Renal pelvis (tissue), 12 donors: Measurements from ENCODE around the gene HLF. TPM values are rescaled to one million over a fixed set of nuclear protein-coding genes. Genes with fewer than 3 reads are reported as not detected.
A peak's percentile ranks its signal among the peaks of the same experiment; 100 is the strongest.

Source experiments
- DNase-seq: peaks from one replicate; pipeline ENCODE4 v3.0.0-alpha.2; 2013
- long read RNA-seq, 16 experiments: transcript quantifications; one replicate each; lab custom pipeline, GENCODE V29; 2026
- polyA plus RNA-seq, 3 donors: library from polyadenylated mRNA; unstranded; fragments of 120-200 nt; gene quantifications; one replicate each; pipeline ENCODE4 v1.2.1, GENCODE V29; 2013; ENCODE audit not compliant: insufficient read length in 3 of 3

Gene HLF, protein sequence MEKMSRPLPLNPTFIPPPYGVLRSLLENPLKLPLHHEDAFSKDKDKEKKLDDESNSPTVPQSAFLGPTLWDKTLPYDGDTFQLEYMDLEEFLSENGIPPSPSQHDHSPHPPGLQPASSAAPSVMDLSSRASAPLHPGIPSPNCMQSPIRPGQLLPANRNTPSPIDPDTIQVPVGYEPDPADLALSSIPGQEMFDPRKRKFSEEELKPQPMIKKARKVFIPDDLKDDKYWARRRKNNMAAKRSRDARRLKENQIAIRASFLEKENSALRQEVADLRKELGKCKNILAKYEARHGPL
- 1 to 10 TPM; 2.8 to 7.2 (median 3.5) TPM for polyA plus RNA-seq
- long read RNA-seq, donor 1, result 0 reads
- long read RNA-seq, donor 2, full-length matches to known transcripts, result 1 of 1 reads
- long read RNA-seq, donor 2, partial matches to known transcripts, result 0 of 1 reads
- long read RNA-seq, donor 2, other reads (novel, unspliced or antisense), result 0 of 1 reads
- long read RNA-seq, donor 3, partial matches to known transcripts, result 0 of 1 reads
- long read RNA-seq, donor 3, other reads (novel, unspliced or antisense), result 0 of 1 reads
- long read RNA-seq, donor 4, result 0 reads
- long read RNA-seq, donor 5, result 0 reads
- long read RNA-seq, donor 6, full-length matches to known transcripts, result 2 of 2 reads
- long read RNA-seq, donor 6, partial matches to known transcripts, result 0 of 2 reads
- long read RNA-seq, donor 6, other reads (novel, unspliced or antisense), result 0 of 2 reads
- long read RNA-seq, donor 7, full-length matches to known transcripts, result 1 of 1 reads
- long read RNA-seq, donor 7, partial matches to known transcripts, result 0 of 1 reads
- long read RNA-seq, donor 7, other reads (novel, unspliced or antisense), result 0 of 1 reads
- long read RNA-seq, donor 8, full-length matches to known transcripts, result 1 of 1 reads
- long read RNA-seq, donor 8, partial matches to known transcripts, result 0 of 1 reads
- long read RNA-seq, donor 8, other reads (novel, unspliced or antisense), result 0 of 1 reads
- long read RNA-seq, donor 9, result 0 reads
- long read RNA-seq, donor 10, partial matches to known transcripts, result 0 of 1 reads
- long read RNA-seq, donor 10, other reads (novel, unspliced or antisense), result 0 of 1 reads
- long read RNA-seq, donor 11, result 0 reads
- long read RNA-seq, donor 12, full-length matches to known transcripts, result 1 of 1 reads
- long read RNA-seq, donor 12, partial matches to known transcripts, result 0 of 1 reads
- long read RNA-seq, donor 12, other reads (novel, unspliced or antisense), result 0 of 1 reads
- long read RNA-seq, donor 13, result 0 reads
- long read RNA-seq, donor 14, result 0 reads
- long read RNA-seq, donor 15, result 0 reads
- long read RNA-seq, donor 16, full-length matches to known transcripts, result 1 of 1 reads
- long read RNA-seq, donor 16, partial matches to known transcripts, result 0 of 1 reads
- long read RNA-seq, donor 16, other reads (novel, unspliced or antisense), result 0 of 1 reads

DNA sequence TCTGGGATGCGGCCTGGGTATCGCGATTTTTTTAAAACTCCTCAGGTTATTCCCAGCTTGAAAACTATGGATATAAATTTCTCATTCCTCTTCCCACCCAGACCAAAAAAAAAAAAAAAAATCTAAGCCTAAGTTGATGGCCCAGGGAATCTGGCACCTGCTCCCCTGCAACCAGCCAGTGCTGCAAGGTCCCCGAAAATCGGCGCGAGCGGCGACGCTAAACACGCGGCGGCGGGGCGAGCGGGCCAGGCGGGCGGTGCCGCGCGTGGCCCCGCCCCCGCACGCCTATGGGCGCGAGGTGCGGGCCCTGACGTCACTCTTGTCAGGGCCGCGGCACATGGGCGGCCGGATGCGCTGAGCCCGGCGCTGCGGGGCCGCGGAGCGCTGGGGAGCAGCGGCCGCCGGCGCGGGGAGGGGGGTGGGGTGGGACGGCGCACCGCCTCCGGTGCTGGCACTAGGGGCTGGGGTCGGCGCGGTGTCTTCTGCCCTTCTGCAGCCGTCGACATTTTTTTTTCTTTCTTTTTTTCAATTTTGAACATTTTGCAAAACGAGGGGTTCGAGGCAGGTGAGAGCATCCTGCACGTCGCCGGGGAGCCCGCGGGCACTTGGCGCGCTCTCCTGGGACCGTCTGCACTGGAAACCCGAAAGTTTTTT is at the start of gene HLF:
TSS of gene HLF (plus strand) at position 316 of the 654 bp plus-strand sequence. CDS start 525 bp downstream, outside the sequence.
- peak; percentile 81 for DNase-seq

GRCh38 chr17:55215711-55216110 is 49.0 kb upstream of the HLF start:
- DNase-seq, result no peak

GRCh38 chr17:55216888-55217287 is 47.9 kb upstream of the HLF start:
- no peak for DNase-seq

DNA sequence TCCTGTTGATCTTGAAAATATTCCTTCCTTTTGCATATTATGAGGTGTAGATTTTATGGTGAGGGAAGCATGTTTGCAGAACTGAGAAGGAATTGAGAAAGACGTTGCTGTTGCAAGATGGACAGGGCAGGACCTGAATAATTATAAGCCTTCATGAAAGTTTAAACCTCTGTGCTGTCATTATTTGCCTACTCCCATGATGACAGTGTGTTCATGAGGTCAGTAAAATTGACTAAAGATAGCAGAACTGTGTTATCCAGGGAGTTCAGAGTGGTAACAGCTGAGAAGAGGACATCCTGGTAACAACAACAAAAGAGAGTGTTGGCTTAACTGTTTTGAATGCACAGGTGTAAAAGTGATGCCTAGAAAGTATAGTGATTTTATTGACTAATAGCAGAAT is 45.3 kb upstream of the HLF start:
- no peak for DNase-seq

DNA sequence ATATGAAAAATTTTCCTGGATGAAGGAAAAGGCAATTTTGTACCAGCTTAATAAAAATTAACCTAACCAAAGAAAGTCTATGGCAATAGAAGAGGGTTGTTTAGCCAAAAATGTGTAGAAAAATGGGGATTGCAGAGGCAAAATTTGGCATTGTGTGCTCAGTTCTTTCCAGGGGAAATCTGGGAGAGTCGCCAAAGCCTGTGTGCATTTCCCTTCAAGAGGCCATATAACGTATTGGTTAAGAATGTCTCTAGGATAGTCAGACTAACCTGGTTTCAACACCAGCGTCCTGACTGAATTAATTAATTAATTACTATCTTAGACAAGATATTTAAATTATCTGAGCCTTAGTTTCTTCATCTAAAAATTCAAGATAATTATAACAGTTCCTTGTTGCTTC is 44.8 kb upstream of the HLF start:
- no peak for DNase-seq

GRCh38 chr17:55223524-55223923 is 41.2 kb upstream of the HLF start:
- DNase-seq, result no peak

DNA sequence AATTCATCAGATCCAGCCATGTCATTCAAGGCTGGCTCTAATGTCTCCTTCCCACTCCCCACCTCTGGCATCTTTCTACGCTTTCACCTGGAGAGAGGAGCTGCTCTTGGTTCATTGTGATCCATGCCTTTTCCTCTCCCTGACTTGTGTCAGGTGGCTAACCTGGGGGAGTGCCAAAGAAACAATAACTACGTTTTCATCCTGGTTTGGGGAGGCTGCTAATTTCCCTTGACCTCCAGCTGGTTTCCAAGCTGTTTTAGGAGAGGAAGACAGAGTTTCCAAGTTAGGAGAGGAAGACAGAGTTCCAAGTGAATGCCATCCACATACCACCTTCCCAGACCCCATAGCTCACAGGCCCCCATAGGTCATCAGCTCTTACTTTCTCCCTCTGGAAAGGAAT is 40.0 kb upstream of the HLF start:
- DNase-seq, result no peak

- no peak for DNase-seq
These were observed 39.5 kb upstream of the HLF start for GRCh38 chr17:55225237-55225636.

DNA sequence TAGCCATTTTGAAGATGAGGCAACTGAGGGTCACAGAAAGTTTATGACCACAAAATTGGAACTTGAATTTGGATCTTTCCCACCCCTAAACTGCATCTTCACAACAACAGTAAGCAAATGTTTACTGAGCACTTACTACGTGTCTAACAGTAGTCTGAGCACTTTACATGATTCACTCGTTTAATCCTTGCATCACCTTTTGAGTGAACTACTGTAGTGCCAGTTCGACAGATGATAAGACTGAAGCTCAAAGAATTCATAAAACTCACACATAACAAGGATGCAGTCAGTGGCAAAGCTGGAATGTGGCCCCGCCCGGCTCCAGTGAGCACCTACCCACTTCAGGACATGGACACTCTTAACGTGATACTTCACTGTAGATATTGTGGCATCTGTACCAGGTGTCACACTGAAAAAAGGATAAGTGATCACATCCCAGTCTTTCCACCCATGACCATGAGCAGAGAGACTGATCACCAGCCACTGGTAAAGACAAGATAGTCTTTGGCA is 36.0 kb upstream of the HLF start:
- DNase-seq, result no peak

DNA sequence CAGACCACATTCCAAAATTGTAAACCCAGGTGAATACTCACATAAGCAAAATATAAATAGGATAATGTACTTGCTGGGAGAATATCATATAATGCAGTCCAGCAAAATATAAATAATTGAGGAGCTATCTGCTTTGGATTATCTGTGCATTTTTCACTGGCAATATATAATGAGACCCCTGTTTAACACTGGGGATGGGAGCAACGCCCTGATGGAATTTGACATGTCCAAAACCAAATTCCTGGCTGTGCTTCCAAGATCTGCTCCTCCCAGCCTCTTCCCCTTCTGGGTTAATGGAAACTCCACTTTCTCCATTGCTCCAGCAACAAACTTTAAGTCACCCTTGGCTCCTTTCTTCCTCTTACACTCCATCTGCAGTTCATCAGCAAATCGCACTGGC is 35.5 kb upstream of the HLF start:
- no peak for DNase-seq

DNA sequence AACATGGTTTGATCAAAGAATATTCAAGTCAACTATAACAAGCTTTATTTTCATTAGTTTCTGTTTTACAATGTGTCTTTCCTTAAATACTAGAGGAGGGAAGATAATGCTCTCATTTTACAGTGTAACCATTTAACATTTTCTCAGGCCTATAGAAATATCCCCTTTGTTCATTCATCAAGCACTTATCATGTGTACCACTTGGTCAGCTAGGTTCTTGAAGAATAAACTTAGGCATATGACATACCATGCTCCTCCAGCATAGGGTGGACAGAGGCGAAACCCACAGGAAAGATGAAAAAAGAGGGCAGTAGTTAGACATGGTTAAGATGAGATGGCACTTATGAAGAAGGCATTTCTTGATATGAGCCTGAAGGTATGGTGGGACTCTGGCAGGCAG is 34.0 kb upstream of the HLF start:
- DNase-seq, result no peak

GRCh38 chr17:55233840-55234239 is 30.9 kb upstream of the HLF start:
- no peak for DNase-seq

DNA sequence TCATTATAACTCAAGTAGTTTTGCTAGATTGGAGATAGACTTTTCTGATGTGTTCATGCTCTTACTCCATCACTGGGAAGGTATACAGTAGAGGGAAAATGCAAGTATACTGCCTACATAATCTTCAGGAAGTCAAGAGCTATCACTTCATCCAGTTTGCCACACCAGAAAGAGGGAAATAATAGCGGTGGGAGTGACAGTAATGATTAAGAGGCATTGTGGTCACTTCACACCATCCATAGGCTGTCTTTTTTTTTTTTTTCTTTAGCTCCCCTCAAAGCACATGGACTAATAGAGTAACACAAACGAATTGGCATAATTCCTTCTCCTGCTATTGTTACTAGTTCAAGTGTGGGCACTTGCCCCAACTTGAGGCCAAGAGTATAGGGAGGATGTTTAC is 28.4 kb upstream of the HLF start:
- no peak for DNase-seq

DNA sequence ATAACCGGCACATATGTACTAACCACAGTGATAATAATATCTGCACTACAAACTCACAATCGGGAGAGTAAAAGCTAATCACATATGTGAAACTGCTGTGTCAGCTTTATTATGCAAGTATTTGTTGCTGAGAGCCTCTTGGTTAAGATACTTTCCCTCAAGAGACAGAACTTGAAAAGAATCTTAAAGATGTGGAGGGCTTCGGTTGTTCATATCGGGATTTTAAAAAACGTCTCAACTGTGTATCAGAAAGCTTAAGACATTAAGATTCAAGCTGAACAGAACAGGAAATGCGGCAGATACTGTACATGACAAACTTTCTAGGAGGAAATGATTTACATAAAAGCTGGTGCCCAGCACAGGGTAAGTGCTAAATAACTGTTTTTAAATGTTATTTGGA is 27.5 kb upstream of the HLF start:
- DNase-seq, result no peak

DNA sequence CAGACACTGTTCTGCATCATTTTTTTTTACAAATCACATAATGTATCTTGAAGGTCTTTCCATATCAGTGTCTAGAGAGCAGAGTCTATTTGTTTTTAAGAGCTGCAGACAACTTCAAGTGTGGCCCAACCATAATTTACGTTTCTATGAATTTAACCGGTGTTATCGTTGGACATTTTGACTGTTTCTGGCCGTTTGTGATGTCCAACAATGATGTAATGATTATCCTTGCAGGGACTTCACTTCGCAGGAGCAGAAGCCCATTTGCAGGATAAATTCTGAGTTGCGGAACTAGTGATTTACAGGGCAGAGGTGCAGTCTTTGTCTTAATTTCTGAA is 26.9 kb upstream of the HLF start:
- DNase-seq, result peak; percentile 22

GRCh38 chr17:55238179-55238930 is 26.4 kb upstream of the HLF start:
- peak; percentile 94 for DNase-seq

DNA sequence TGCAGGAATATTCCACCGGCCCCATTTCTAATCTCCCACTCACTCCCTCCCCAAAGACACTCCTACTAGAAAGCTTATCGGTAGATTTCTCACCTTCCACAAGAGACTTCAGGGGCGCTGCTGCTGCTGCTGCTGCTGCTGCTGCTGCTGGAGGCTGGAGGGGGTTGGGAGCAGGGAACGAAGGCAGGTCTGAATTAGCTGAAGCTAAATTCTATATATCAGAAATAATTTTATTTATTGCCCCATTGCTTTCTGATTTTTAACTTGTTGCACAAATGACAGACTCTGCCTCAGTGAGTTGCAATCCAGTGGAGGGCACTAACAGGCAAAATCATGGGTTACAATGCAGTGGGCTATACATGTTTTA is 25.8 kb upstream of the HLF start:
- DNase-seq, result no peak

- no peak for DNase-seq
These were observed 23.7 kb upstream of the HLF start for GRCh38 chr17:55241097-55241496.

DNA sequence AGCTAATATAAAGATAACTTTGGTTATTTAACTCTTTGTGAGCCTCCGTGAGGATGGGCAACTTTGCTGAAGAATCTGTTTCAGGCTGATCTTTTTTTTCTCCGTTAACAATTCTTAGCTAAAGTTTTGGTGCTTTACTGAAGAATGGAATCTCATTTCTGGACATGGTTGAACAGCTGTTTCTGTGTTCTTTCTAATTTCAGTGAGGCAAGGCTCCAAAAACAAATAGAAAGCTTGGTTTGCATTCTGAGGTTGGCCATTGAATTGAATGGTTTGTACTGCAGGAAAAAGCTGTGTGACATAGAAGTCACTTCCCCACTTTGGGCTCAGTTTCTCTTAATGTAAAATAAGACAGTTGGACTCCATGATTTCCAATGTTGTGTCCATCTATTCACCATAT is 22.3 kb upstream of the HLF start:
- no peak for DNase-seq

- no peak for DNase-seq
These were observed 18.8 kb upstream of the HLF start for GRCh38 chr17:55245986-55246385.

GRCh38 chr17:55246583-55246982 is 18.2 kb upstream of the HLF start:
- no peak for DNase-seq
